Lung (tissue), 12 donors: ENCODE measurements around the gene VEPH1. TPM values are rescaled to one million over a fixed set of nuclear protein-coding genes. Genes with fewer than 3 reads are reported as not detected.

Experiments used
- ATAC-seq: fragments of 200-7000 bp; cut with Tn5 transposase; one replicate; pipeline ENCODE4 v1.9.1; 2020; ENCODE audit warnings: moderate number of reproducible peaks; ENCODE audit not compliant: insufficient read depth, low FRiP score
- DNase-seq, 3 donors: peaks; one replicate each; pipeline ENCODE4 v3.0.0-alpha.2; 2013 to 2017
- H3K27ac ChIP-seq, 2 donors: one replicate each; pipeline ENCODE4 v1.5.1; 2013; ENCODE audit warnings: mild to moderate bottlenecking in 2 of 2, moderate library complexity in 2 of 2, control low read depth in 1 of 2, inconsistent platforms in 1 of 2, low read depth in 1 of 2, low read length in 1 of 2
- H3K27me3 ChIP-seq, 3 donors: one replicate each; pipeline ENCODE4 v1.5.1; 2013; ENCODE audit warnings: low read length in 2 of 3; ENCODE audit not compliant: control insufficient read depth in 3 of 3, insufficient read depth in 3 of 3
- H3K36me3 ChIP-seq, 4 donors: one replicate each; pipeline ENCODE4 v1.5.1; 2013; ENCODE audit warnings: low read length in 4 of 4, mild to moderate bottlenecking in 1 of 4, moderate library complexity in 1 of 4; ENCODE audit not compliant: control insufficient read depth in 4 of 4, insufficient read depth in 4 of 4
- H3K4me1 ChIP-seq, 5 donors: one replicate each; pipeline ENCODE4 v1.5.1; 2013; ENCODE audit warnings: low read length in 5 of 5, mild to moderate bottlenecking in 2 of 5, moderate library complexity in 1 of 5; ENCODE audit not compliant: control insufficient read depth in 5 of 5, insufficient read depth in 5 of 5
- H3K4me3 ChIP-seq: one replicate; pipeline ENCODE4 v1.5.1; 2013; ENCODE audit warnings: mild to moderate bottlenecking, control low read depth, moderate library complexity
- H3K9ac ChIP-seq, 2 donors: one replicate each; pipeline ENCODE4 v1.5.1; 2013; ENCODE audit warnings: low read length in 2 of 2, control low read depth in 1 of 2; ENCODE audit not compliant: insufficient read depth in 1 of 2
- H3K9me3 ChIP-seq, 4 donors: one replicate each; pipeline ENCODE4 v1.5.1; 2013; ENCODE audit warnings: low read length in 3 of 4, mild to moderate bottlenecking in 1 of 4, moderate library complexity in 1 of 4; ENCODE audit not compliant: control insufficient read depth in 4 of 4, insufficient read depth in 3 of 4
- WGBS, 2 donors: extraction: QIAGEN DNeasy Blood & Tissue Kit; methylation state at CpG; one replicate each; pipeline ENCODE4 v1.1.7; 2013; 5-methylcytosine and 5-hydroxymethylcytosine counted together
- polyA plus RNA-seq, 2 donors: library from polyadenylated mRNA; stranded (reverse); fragments of 200-250 nt; gene quantifications; one replicate each; pipeline ENCODE4 v1.2.1, GENCODE V29; 2013
- total RNA-seq, 2 donors: library from RNA; depleted of rRNA in 1 of 2; stranded (reverse); fragments of >200 nt in 1 of 2; gene quantifications; one replicate each; pipeline ENCODE4 v1.2.1, GENCODE V29; 2014 to 2021
- TF ChIP-seq, protein P1 (sequence below): IDR thresholded peaks from 2 replicates; pipeline ENCODE4 v1.5.1; 2012; ENCODE audit warnings: mild to moderate bottlenecking; ENCODE audit errors: control extremely low read depth, extremely low read depth
- donor health status: control.
- donor health status: control.
- donor health status: Bipolar disorder and iron deficiency.
- donor health status: healthy.
- donor health status: DM: yes; HTN: yes; CAD: no.

The VEPH1 gene
- total and polyA plus RNA-seq, 4 donors = 14.6 to 237 (median 65.5) TPM

- no peaks in the 10 kb centered on the region for H3K36me3 ChIP-seq
- TF ChIP-seq, protein P1, sequence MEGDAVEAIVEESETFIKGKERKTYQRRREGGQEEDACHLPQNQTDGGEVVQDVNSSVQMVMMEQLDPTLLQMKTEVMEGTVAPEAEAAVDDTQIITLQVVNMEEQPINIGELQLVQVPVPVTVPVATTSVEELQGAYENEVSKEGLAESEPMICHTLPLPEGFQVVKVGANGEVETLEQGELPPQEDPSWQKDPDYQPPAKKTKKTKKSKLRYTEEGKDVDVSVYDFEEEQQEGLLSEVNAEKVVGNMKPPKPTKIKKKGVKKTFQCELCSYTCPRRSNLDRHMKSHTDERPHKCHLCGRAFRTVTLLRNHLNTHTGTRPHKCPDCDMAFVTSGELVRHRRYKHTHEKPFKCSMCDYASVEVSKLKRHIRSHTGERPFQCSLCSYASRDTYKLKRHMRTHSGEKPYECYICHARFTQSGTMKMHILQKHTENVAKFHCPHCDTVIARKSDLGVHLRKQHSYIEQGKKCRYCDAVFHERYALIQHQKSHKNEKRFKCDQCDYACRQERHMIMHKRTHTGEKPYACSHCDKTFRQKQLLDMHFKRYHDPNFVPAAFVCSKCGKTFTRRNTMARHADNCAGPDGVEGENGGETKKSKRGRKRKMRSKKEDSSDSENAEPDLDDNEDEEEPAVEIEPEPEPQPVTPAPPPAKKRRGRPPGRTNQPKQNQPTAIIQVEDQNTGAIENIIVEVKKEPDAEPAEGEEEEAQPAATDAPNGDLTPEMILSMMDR = no peak
- WGBS, 2 donors = 63 to 90% methylated on average over 2 of the region's 2 CpGs
- no peak overlapping the region for H3K4me3 ChIP-seq
- no peaks in the 10 kb centered on the region for H3K27me3 ChIP-seq
- H3K27ac ChIP-seq = no peak overlapping the region
- ATAC-seq (no peak), DNase-seq (peak in 2 of 3 donors; percentile 45 to 75)
- no peak overlapping the region for H3K9ac ChIP-seq
- H3K4me1 ChIP-seq = peaks cover 0 to 7% (median 0%) of the 10 kb centered on the region in 5 donors
- H3K9me3 ChIP-seq = no peaks in the 10 kb centered on the region
These were observed 12.1 kb downstream of the VEPH1 start for GRCh38 chr3:157491136-157491535.

DNA sequence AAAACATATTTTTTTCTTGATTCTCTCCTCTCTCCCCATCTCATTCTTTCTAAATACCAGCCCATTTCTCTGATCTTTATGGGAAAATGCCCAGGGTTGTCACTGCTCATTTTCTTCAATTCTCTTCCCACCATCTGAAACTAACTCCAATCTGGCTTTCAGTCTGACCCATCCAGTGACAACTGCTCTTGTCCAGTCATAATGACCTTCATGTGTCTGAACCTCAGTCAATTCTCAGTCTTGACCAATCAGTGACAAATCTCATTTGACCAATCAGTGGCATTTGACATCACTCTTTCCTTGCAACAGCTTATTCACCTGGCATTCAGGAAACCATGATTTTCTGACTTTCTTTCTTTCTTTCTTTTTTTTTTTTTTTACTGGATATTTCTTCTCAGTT is 15.1 kb downstream of the VEPH1 start:
- Histone ChIP-seq H3K4me1 (peaks cover 0 to 3% (median 0%) of the 10 kb centered on the region in 5 donors), H3K36me3 (no peaks in the 10 kb centered on the region), H3K9me3 (no peaks in the 10 kb centered on the region), H3K9ac (no peak overlapping the region), H3K27ac (no peak overlapping the region), H3K4me3 (no peak overlapping the region), H3K27me3 (no peaks in the 10 kb centered on the region)
- DNase-seq (no peak), ATAC-seq (no peak)
- TF ChIP-seq, protein P1 = no peak

DNA sequence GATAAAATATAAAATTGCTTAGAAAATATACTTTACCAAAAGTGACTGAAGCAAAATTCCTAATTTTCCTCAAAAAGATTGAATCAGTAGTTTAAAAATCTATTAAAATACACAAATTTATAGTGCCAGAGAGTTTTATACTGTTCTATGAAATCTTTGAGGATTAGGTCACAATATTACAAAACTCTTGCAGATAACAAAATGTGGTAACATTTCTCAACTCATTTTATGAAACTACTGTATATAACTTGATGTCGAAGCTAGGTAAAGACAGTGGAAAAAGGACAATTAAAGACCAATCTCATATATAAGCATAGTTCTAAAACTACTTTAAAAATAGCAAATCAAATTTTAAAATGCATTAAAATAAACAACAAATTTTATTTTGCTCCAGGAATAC is 15.9 kb downstream of the VEPH1 start:
- TF ChIP-seq, protein P1 = no peak
- 30 to 42% methylated on average over 1 of the region's 1 CpG for WGBS, 2 donors
- DNase-seq (no peak), ATAC-seq (no peak)
- H3K4me1 ChIP-seq = peaks cover 0 to 3% (median 0%) of the 10 kb centered on the region in 5 donors
- H3K4me3 ChIP-seq = no peak overlapping the region
- H3K27ac ChIP-seq = no peak overlapping the region
- peaks cover 0 to under 1% (median 0%) of the 10 kb centered on the region in 4 donors for H3K9me3 ChIP-seq
- H3K9ac ChIP-seq = no peak overlapping the region
- H3K36me3 ChIP-seq = no peaks in the 10 kb centered on the region
- H3K27me3 ChIP-seq = no peaks in the 10 kb centered on the region
